Lower leg skin (tissue), 3 donors: ENCODE measurements around the gene NCF4.

Source experiments
- CTCF ChIP-seq, 3 donors: fragments of 450-650 bp; IDR thresholded peaks; one replicate each; pipeline ENCODE4 v1.5.1; 2016; ENCODE audit warnings: antibody characterized with exemption in 3 of 3, mild to moderate bottlenecking in 3 of 3, moderate library complexity in 2 of 3
- POLR2A ChIP-seq, 2 donors: fragments of 450-650 bp; IDR thresholded peaks; one replicate each; pipeline ENCODE4 v1.6.1; 2016 to 2017; ENCODE audit warnings: antibody characterized with exemption in 2 of 2, mild to moderate bottlenecking in 1 of 2, moderate library complexity in 1 of 2

GRCh38 chr22:36902143-36902926 lies 41.5 kb downstream of the NCF4 start:
- TF ChIP-seq CTCF (IDR thresholded peaks at IDR 0.05), result no peak
- no peak for TF ChIP-seq POLR2A (IDR thresholded peaks at IDR 0.05)
